HG02884 (cell line): ENCODE results near the gene ACACA.

Source experiments
- ATAC-seq: cut with Tn5 transposase; IDR thresholded peaks from one replicate; pipeline ENCODE4 v1.9.1; 2021; ENCODE audit warnings: mild to moderate bottlenecking, moderate library complexity; ENCODE audit not compliant: unreplicated experiment

ACACA gene

DNA sequence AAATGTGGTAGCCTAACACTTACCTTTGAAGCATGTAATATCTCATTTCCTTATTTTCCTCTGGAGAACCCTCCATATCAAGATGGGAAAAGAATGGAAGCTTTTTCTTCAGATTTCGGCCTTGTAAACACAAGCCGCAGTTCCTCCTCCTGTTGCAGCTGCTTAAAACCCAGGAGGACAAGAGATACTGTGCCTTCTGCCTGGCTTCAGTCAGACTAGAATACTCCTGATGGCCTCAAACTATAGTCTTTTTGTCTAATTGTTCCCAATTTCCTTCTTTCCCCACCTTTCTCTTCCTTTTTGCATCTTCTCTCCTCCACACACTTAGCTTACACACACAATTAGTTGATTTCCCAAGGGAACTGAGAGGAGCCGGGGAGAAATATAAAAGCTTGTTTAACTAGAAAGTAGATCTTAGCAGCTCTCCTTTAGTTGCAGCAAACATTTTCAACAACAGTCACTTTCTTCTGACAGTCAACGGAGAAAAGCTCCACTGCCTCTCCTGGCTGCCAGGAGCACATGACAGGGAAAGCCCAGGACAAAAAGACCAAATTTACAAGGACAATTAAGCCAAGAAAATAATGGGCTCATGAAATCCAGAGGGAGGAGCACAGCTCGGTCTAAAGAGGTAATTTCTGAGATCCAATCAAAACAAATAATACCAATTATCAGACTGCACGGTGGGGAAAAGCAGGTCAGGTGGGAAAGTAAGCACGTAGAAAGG is 107.2 kb downstream of the ACACA start:
- ATAC-seq, result no peak

DNA sequence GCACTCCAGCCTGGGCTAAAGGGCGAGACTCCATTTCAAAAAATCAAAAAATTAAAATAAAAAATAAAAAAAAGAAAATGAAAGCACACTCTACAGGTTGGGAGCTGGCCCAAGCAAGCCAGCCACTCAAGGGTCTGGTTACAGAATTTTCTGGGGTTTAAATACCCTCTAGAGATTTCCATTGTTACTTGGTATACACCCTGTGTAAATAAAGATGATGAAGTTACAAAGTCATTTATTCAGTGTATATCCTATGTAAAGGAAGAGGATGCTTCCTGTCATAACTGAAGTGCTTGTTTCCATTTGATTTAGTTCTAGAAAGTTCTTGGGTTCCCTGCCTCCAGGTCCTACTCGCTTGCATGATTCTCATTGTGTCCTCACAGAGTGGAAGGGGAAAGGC is 110.7 kb downstream of the ACACA start:
- no peak for ATAC-seq

DNA sequence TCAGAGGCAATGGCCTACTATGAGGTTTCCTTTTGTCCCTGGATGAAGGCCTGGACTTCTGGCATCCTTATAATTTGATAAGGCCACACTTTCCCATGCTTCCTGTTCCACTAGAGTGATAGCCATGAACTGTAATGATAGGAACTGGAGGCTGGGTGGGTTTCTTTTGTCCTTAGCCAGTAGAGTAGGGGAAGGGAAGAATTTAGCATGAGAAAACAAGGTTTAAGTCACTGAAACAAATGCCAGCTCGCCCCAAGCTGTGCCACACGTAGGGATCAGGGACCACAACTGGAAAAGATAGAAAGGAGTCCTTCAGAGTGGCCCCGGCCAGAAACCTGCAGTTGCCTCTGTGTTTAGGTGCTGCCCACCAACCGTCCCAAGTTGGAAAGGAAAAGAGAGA is 111.7 kb downstream of the ACACA start:
- ATAC-seq, result no peak

DNA sequence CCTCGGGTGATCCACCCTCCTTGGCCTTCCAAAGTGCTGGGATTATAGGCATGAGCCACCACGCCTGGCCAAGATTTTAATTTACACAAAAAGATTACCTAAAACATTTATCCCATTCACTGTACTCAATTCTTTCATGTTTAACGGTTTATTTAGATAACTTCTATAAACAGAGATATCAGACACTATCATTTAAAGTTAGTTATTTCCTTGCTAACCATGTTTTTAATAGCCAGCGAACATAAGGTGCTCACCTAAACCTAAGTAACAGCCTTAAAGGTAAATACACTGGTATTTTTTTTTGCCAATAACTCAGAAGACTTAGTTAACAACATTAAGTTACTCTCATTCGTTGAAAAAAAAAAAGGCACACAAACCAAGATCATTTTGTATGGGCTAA is 112.9 kb downstream of the ACACA start:
- no peak for ATAC-seq

DNA sequence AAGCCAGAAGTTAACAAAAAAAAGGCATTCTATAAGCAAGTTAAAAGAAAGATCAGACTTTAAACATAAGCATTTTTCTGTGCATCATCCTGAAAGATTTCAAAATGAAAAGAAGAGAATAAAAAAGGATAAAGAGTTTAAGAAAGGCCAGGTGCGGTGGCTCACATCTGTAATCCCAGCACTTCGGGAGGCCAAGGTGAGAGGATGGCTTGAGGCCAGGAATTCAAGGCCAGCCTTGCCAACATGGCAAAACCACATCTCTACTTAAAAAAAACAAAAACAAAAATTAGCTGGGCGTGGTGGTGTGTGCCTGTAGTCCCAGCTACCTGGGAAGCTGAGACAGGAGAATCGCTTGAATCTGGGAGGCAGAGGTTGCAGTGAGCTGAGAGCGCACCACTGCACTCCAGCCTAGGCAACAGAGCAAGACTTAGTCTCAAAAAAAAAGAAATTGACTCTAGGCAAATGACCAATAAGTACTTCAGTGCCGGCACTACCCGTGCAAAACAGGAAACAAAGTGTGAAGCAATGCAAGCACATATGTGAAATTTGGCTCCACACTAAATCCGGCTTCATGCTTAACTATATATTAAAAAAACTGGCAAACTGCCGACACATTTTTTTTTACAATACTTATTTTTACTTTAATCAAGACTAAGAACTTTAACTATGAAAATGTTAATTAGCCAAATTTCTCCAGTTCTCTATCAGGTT is 114.1 kb downstream of the ACACA start:
- ATAC-seq, result no peak

DNA sequence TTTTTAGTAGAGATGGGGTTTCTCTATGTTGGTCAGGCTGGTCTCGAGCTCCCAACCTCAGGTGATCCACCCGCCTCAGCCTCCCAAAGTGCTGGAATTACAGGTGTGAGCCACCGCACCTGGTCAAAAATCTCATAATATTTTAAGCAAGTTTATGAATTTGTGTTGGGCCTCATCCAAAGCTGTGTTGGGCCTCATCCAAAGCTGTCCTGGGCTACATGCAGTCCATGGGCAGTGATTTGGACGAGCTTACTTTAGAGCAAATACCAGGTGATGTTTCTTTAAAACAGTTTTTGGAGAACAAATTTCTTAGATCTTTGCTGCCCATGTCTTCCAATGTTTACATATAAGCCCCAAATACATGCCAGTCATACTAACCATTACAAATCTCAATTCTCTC is 115.3 kb downstream of the ACACA start:
- ATAC-seq, result no peak

DNA sequence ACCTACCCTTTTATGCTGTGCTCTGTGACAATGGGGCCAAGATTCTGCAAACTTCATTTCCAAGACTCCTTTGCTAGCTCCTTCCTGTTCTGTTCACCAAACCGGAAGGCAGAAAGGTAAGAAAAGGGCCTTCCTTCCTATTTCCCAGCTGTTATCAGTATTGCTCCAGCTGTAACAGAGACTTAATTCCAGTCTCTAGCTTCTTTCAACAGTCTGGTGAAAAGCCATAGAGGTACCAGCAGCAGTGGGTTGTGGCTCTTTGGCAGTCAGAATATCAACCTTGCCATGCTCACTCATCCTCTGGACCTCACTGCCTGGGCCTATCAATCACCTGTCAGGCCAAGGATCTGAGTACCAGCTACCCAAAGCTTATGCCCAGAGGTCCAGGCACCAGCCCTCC is 120.2 kb downstream of the ACACA start:
- ATAC-seq, result no peak

DNA sequence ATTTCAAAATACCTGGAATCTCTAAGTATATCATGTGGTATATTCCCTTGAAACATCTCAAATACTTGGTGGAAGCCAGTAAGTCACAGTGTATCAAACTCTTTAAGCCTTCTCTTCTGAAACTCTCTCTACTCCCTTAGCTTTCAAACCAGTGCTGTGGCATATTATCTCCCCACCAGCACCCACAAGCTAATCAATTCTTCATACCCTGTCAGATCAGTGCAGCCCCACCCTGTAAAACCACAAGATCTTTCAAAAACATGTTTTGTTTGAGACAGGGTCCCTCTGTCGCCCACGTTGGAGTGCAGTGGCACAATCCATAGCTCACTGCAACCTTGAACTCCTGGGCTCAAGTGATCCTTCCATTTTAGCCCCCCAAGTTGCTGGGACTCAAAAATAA is 122.4 kb downstream of the ACACA start:
- no peak for ATAC-seq

DNA sequence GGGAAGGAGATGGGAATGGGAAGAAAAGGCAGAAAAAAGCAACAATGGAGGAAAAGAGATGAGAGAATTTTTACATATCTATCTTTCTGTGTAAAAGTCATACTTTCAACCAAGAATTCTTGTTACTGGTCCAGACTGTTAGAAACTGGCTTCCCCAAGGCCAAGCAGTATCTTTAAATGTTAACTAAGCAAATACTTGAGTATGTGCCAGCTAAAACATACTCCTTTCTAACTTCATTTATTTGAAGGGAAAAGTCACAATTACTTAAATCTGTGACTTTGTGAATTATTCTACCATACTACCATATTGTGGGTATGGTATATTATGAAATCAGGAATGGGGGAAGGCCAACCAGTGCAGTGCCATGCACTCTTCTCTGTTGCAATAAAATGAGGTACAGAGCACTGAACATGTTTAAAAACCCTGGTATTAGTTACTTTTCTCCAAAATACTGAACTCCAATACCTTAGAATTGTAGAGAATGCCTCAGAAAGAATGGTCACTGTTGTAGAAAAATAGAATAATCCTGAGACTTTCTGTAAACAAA is 123.1 kb downstream of the ACACA start:
- no peak for ATAC-seq

DNA sequence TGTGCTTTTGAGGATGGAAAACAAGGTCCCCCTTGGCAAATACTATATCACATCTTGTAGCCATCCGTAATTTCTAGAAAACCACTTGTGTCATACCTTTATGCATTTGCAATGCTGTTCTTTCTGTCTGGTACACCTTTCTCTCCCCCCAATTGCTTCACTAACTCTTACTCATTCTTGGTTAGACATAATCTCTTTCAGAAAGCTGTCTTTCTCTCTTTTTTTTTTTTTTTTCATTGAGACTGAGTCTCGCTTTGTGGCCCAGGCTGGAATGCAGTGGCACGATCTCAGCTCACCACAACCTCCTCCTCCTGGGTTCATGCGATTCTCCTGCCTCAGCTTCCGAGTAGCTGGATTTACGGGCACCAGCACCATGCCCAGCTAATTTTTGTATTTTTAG is 125.8 kb downstream of the ACACA start:
- no peak for ATAC-seq

DNA sequence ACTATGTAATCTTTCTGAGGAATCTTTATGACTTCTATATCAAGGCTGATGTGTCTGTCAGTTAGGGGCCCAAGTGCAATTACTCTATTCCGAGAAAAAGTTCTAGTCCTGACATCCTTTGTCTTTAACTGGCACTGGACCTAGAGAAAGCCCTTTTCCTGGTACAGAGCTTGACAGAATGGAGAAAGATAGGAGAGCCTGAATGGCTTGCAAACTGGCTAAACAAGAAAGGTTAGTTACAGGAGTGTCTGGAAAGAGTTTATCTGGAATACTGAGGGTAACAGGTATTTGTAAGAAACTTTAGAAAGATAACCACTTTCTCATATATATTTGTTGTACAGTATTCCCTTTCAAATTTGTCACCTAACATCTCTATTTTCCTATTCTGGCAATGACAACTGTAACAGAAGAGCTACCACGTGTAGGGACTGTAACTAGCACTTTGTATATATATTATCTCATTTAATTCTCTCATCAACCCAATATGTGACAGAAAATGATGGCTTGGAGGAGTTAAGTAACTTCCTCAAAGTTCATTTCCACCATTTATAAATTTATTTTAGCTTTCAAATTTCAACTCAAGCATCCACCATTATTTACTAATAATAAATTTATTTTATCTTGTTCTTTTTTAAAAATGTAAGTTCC is 128.3 kb downstream of the ACACA start:
- ATAC-seq, result no peak

DNA sequence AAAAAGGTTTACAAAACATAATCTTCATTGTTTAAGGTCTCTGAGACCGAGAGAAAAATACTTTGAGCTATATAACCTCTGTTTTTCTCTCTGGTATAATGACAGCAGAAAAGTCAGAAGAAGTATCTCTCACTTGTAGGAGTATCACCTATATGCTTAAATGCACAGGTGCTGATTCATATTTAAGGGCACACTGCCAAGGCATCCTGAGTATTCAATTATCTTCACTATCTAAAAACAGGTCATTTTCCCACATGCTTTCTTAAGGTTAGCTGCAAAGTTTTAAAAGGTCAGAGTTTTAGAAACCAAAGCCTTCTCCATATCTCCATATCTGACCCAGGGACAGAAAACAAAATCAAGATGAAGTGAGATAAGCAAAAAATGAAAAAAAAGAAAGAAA is 130.2 kb downstream of the ACACA start:
- ATAC-seq, result no peak

DNA sequence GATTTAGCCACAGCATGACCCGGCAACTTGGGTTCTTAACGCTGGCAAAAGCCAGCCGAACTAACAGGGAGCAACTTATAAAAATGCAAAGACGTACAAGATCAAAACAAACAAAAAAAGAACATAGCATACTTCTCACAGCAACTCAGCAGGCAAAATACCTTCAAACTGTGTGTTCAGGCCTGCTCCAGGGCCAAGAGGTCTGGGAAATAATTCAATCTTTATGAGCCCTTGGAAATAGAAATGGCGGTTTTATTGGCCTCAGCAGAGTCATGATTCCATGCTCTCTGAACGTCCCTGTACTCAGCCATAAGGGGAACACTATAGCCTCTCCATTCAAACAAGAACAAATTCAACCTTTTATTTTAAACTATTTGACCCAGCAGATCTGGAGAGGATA is 132.2 kb downstream of the ACACA start:
- no peak for ATAC-seq

DNA sequence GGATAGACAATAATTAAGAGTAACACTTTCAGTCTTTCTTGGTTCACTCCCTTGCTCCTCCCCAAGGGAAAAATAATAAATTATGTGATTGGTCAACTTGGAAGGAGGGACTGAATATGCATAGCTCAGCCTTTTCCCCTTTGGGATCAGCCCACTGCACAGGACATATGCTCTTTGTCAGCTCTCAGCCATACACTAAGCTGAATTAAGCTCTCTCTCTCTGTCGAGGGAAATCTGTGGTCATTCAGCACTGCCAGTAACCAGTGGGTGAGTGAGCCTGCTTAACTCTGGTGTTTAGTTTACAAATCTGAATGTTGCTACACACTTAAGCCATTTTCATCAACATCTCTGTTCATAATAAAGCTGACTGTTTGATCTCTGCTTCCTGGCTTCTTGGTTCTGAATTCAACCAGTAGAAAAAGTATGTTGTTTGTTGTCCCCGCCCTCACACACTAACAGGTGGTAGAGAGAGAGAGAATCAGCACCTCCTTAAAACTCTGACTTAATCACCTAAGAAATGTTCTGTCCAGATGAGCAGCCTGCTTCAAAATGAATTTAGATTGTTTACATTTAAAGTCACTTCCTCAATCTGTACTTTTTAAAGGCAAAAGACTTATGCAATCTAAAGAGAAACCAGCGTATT is 133.1 kb downstream of the ACACA start:
- ATAC-seq, result no peak

DNA sequence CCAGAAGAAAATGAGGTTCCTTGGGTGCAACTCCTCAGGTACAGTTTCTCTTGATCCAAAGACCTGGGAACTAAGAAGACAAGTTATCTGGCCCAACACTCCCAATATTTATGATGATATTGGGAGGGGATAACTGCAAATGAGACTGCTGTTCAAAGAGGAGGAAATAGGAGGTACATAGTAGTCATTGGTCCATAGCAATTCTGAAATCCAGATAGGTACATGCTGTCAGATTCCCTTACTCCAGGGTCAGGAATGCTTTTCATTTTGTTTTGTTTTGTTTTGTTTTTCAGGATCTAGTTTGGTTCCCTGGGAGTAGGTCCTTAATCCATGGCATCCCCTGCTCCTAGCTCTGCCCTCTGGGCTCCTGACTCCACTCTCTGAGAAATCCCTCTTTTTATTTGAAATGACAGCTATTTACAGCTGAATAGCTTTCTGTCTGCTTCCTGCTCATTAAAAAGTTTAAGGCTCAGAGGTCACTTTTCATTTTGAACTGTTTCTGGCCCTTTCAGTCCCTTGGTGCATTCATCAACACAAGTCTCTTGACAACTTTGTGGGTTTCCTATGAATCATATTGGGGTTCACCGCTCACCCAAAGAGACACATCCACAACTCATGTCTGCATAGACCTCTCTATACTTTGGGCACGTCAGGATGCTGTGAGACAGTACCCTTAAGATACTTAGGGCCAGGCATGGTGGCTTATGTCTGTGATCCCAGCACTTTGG is 141.0 kb downstream of the ACACA start:
- no peak for ATAC-seq

DNA sequence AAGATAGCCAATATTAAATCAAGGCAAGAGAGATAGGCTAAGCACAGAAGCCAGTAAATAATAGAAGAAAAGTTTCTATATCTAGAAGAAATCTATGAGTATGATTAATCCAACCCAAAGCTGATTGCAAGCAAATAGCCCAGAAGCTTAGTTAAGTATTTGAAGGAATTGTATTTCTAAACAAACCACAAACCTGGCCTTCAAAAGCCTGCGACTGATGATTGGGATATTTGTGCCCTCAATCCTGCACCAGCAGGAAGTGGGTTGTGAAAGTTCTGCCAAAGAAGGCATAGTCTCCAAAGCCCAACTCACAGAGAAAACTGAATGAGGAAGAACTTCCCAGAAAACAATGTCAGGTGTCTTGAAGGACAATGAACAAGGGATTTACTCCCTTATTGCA is 145.3 kb downstream of the ACACA start:
- no peak for ATAC-seq

DNA sequence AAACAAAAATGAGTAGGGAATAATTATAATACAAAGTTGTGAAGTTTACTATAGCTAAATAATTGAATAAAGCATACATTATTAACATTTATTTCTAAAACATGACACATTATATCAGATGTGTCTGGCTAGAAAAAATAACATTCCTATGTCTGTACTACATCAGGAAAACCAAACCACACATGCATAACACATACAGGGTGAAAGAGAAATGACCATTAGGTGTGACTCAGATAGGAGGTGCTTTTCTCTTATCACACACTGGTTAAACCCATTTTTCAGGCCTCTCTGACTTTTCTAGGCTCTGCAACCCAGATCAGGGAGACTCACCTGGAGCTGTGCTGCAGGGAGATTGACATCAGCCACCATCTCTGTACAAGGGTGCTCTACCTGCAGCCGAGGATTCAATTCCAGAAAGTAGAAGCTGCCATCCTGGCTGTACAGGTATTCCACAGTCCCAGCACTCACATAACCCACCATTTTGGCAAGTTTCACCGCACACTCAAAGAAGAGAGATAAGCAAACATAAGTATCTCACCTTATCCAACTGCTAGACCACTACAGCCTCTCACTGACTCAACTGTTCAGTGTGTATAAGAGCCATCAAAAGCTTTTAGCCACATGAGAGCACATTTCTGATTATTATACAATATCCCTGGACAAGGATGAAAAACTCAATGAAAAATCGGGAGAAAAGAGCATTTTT is 147.5 kb downstream of the ACACA start:
- ATAC-seq, result no peak

DNA sequence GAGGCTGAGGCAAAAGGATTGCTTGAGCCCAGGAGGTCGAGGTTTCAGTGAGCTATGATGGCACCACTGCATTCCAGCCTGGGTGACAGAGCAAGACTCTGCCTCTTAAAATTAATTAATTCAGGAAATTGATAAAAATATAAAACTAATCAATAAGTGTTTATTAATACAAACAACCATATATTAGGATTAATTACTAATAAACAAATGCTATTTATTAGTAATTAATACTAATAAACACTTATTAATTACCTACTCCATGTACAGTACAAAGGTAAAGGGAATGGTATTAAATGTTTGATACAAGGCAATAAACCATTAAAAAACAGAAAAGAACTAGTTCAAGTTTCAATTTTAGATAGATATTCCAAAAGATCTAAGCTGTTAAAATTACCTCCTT is 150.0 kb downstream of the ACACA start:
- ATAC-seq, result no peak

DNA sequence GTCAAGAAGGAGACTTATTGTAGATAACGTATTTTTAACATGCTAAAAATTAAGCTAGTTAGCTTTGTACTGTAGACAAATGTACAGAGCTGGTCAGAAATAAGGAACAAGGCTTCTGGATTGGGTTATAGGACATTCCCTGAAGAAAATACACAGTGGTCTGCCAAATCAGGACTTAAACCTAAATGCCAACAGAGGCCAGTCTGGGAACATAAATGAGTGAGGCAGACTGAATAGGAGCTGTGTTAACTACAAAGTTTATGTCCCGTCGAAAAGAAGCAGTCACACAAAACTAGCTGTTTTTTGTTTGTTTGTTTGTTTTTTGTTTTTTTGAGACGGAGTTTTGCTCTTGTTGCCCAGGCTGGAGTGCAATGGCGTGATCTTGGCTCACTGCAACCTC is 151.2 kb downstream of the ACACA start:
- ATAC-seq, result no peak

DNA sequence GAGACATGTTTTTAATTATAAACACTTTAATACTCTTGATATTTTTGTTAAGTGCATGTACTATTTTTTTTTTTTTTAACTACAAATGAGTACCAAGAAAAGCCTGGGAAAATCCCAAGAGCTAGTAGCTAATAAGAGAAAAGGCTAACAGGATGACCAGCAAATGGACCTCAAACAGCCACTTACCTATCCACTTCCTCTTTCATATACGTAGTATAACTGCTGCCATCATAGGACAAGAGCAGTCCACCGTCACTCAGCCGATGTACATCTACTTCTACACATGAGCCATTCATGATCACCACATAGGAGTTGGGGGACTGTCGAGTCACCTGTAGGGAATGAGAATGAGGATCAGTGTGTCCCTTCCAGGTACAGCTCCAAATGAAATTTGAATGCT is 158.8 kb downstream of the ACACA start:
- no peak for ATAC-seq
